Keratinocyte (primary cell): ENCODE data around the gene ZNF407.

Experiments used
- CTCF ChIP-seq, 3 experiments: IDR thresholded peaks in 1 of 3; conservative IDR thresholded peaks in 1 of 3; optimal IDR thresholded peaks in 1 of 3; 2 replicates in 2 of 3; 3 replicates in 1 of 3; pipeline versions ENCODE3 to v1.5.1; 2011; ENCODE audit warnings: low read length in 3 of 3, mild to moderate bottlenecking in 3 of 3, moderate library complexity in 2 of 3, control low read depth in 1 of 3, inconsistent platforms in 1 of 3; ENCODE audit not compliant: insufficient read depth in 2 of 3; ENCODE audit errors: extremely low read depth in 1 of 3
- EZH2 ChIP-seq: IDR thresholded peaks from one replicate; pipeline ENCODE4 v1.6.1; 2012; ENCODE audit warnings: inconsistent platforms, mild to moderate bottlenecking, low read length, moderate library complexity

DNA sequence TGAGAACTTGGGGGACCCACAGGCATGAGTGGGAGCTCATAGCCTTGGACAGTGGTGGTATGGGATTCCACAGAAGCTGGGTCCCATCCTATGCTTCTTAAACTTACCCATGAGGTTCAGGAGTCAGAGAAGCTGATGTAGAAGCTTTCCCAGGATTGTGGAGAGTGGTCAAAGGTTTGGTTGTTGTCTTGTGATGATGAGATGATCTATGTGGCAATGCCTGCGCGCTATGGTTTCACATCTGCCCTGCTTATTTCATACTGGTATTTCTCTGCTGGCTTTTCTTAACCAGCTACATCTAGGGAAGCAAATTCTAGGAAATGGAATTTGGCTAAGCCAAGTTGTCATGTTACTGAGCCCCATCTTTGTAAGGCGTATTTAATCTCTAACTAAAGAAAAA is 168.6 kb downstream of the ZNF407 start:
- no peak for TF ChIP-seq CTCF (optimal IDR thresholded peaks at IDR 0.05 in 1 of 3, IDR thresholded peaks at IDR 0.05 in 1 of 3, conservative IDR thresholded peaks at IDR 0.05 in 1 of 3; ENCODE audit: extremely low read depth in 1 of 3, insufficient read depth in 2 of 3, low read length in 3 of 3)
- no peak for TF ChIP-seq EZH2
